Measurements from ENCODE around the gene TERT. TPM values are rescaled to one million over a fixed set of nuclear protein-coding genes. Genes with fewer than 3 reads are reported as not detected.

The TERT gene
- polyA plus RNA-seq, 4 donors, result 0.20 to 0.56 (median 0.39) TPM

DNA sequence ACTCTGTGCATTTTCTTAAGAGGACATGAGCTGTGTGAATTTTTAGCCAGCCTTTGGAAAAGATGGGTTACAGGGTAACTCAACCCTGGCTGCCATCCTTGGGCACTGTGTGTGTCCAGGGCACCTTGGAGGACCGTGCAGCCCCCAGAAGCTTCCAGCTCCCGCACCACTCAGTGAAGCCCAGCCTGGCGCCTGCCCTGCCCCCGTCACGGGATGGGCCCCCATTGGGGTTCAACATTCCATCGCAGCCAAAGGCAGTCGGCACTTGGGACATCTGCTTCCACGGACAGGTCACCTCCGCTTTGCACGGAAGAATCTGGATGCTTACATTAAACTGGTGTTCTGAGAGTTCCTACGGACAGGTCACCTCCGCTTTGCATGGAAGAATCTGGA is 71.6 kb downstream of the TERT start:
- no peak for DNase-seq (ENCODE audit: low read depth in 4 of 4, low spot score in 2 of 4)

DNA sequence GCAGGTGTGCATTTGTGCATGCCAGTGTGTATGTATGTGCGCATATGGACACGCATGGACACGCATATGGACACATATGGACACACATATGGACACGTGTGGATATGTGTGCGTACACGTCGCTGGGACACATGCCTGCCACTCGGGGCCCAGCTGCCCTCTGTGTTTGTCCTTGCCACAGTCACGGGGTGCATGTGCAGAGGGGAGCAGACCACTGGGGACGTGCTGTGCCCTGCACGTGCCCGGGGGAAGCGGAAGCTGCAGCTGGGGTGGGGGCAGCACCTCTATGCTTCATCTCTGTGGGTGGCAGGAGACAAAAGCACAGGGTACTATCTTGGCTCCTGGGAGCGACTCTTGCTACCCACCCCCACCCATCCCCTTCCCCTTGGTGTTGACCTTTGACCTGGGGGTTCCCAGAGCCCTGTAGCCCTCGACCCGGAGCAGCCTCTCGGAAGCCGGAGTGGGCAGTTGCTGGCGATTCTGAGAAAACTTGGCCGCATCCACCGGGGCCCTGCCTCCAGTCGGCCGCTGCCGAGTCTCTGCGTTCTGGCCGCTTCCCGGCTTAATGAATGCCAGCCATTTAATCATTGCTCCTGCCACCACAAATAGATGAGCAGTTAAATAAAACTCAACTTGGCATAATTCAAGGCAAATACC is 72.1 kb downstream of the TERT start:
- DNase-seq (ENCODE audit: low read depth in 4 of 4, low spot score in 2 of 4), result no peak

DNA sequence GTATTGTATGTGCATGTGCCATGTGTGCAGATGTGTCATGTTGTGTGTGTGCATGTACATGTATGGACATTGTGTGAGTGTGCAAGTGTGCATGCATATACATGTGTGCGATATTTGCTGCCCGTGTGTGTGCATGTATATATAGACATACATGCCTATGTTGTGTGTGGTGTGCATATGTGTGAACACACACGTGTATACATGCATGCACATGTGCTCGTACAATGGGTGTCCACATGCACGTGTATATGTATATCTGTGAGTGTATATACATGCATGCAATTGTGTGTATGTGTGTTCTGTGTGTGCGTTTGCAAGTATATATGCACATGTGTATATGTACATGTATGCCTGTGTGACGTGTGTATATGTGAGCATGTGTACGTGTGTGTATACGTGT is 72.7 kb downstream of the TERT start:
- no peak for DNase-seq (ENCODE audit: low read depth in 4 of 4, low spot score in 2 of 4)

DNA sequence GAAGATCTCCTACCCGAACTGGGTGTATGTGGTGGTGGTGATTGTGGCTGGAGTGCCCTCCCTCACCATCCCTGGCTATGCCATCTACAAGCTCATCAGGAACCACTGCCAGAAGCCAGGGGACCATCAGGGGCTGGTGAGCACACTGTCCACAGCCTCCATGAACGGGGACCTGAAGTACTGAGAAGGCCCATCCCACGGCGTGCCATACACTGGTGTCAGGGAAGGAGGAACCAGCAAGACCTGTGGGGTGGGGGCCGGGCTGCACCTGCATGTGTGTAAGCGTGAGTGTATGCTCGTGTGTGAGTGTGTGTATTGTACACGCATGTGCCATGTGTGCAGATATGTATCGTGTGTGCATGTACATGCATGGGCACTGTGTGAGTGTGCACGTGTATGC is 73.1 kb downstream of the TERT start:
- DNase-seq (ENCODE audit: low read depth in 4 of 4, low spot score in 2 of 4), result no peak

DNA sequence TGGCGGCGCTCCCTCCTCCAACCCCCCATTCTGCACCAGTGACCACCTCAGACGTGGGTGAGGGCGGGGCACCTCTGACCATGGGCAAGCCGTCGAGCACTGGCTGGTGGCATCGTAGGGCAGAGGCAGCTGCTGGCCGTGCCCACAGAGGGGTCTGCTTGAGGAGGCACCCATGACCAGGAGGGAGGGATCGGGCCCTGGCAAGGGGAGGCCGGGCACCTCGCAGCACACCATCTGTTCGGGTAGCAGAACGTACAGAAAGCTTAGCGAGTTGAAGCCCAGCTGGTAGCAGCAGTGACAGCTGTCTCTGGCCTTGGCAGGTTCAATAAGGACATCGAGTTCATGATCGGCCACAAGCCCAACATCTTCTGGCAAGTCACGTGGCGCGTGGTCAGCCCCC is 74.0 kb downstream of the TERT start:
- DNase-seq (ENCODE audit: low read depth in 4 of 4, low spot score in 2 of 4), result no peak

DNA sequence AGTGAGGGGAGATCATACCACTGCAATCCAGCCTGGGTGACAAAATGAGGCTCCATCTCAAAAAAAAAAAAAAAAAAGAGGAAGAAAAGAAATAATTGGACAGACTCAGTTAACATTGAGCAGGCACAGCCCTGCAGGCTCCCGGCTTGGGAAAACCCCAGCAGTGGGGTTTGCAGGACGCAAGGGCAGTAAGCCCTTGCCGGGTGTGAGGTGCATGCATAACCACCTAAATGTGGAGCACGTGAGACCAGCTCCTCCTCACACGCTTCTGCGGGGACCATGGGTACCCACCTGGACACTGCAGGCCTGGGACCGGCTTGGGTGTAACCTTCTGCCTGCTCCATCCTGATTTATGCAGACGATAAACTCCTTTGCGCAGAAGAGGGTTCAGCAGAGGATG is 74.5 kb downstream of the TERT start:
- DNase-seq (ENCODE audit: low read depth in 4 of 4, low spot score in 2 of 4), result no peak

DNA sequence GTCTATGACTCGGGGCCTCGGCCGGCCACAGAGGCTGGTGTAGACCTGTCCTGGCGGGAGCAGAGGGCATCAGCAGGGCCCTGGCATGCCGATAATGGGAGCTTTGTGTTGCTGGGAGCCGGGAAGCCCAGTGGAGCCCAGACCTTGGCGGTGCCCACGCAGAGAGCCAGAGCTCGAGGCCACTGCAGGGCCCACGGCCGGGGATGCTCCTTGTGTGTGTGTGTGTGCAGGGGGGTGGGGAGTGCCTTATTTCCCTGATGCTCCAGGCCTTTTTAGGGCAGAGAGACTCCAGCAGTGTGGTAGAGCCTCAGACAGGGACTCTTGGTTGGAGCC is 75.1 kb downstream of the TERT start:
- no peak for DNase-seq (ENCODE audit: low read depth in 4 of 4, low spot score in 2 of 4)

DNA sequence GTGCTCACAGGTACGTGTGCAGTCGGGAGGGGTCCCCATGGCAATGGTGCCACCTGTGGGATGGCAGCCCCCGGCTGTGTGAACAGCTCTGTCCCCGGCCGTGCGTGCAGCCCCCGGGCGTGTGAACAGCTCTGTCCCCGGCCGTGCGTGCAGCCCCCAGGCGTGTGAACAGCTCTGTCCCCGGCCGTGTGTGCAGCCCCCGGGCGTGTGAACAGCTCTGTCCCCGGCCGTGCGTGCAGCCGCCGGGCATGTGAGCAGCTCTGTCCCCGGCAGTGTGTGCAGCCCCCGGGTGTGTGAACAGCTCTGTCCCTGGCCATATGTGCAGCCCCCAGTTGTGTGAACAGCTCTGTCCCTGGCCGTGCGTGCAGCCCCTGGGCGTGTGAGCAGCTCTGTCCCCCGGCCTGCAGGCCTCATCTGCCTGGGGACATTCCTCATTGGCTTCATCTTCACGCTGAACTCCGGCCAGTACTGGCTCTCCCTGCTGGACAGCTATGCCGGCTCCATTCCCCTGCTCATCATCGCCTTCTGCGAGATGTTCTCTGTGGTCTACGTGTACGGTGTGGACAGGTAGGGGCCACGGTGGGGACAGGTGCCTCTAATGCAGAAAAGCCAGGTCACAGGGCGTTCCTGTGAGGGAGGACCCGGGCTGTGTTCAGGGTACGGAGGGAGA is 75.6 kb downstream of the TERT start:
- DNase-seq (ENCODE audit: low read depth in 4 of 4, low spot score in 2 of 4), result no peak

DNA sequence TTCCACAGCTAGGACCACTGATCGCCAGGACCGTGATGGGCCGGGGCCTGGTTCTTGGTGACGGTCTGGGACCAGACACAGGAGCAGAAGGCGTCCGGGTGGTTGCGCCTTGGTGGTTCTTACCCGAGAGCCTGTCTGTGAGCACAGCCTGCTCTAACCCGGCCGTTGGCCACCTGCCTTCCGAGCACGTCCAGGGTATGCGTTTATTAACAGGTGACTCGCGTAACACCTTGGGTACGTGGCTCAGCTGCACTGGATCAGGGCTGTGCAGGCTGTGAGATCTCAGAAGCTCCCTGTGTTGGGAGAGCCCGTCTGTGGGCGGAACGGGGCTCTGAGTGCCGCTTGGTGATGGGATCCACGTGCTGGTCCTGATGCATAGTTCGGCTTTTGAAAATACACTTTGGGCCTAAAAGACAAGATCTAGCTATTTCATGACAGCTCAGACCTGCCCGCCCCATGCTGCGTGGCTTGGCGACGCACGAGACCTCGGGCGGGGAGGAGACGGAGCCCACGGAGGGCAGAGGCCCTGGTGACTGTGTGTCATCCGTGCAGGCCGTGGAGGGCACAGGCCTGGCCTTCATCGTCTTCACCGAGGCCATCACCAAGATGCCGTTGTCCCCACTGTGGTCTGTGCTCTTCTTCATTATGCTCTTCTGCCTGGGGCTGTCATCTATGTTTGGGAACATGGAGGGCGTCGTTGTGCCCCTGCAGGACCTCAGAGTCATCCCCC is 76.4 kb downstream of the TERT start:
- no peak for DNase-seq (ENCODE audit: low read depth in 4 of 4, low spot score in 2 of 4)

DNA sequence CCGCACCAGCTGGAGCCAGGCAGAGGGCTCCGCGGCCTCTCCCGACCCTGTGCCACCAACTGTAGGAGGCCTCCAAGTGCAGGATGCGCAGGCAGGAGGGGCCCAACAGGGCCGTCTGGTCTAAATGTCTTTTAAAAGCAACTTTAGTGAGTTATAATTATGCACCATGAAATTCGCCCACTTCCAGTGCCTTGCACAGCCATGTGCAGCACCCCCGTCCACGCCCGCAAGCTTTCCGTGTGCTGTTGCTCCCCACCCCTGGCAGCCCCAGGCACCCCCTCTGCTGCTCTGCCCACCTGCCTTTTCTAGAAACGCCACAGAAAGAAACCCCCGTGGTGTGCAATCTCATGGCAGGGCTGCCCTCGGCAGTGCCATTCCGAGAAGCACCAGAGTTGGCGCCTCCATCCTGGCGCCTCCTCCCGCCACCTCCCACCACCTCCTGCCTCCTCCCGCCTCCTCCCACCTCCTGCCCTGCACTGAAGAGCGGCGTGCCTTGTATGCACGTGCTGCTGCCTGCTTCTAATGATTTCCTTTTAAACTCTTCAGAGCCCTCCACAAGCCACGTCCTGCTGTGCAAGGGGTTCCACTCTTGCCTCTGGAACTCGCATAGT is 77.2 kb downstream of the TERT start:
- DNase-seq (ENCODE audit: low read depth in 4 of 4, low spot score in 2 of 4), result no peak

DNA sequence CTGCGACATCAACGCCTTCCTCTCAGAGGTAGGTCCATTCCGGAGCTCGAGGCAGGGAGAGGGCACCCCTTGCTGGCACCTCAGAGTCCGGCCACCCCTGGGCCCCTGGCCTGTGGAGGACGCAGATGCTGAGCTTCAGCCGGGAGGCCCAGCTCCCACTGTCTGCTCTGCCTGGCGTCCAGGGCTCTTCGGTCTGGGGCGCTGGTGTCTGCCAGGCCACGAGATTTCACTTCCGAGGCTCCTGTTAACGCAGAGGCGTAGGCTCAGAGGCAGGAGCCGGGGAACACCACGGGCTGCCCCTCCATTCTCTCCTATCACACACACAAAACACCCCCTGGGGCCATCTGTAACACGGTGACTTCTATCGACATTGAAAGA is 78.0 kb downstream of the TERT start:
- DNase-seq (ENCODE audit: low read depth in 4 of 4, low spot score in 2 of 4), result no peak

DNA sequence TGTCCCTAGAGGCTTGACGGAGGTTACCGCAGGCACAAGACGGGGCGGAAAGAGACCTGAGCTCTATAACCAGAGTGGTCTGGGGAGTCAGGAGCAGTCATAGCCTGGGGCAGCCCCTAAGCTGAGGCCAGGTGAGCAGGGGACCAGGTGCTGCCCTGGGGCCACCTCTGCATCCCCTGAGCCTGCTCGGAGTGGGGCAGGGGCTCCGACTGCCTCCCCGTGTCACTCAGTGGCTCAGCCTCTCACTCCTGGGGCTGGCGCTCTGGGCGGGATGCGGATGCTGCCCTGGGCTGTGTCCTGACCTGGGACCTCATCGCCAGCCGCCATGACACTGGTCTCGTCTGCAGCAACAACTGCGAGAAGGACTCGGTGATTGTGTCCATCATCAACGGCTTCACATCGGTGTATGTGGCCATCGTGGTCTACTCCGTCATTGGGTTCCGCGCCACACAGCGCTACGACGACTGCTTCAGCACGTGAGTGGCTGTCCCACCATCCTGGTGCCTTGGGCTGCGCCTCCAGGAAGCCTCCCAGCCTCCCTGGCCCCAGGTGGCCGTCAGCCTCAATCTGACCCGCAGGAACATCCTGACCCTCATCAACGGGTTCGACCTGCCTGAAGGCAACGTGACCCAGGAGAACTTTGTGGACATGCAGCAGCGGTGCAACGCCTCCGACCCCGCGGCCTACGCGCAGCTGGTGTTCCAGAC is 78.5 kb downstream of the TERT start:
- DNase-seq (ENCODE audit: low read depth in 4 of 4, low spot score in 2 of 4), result no peak

DNA sequence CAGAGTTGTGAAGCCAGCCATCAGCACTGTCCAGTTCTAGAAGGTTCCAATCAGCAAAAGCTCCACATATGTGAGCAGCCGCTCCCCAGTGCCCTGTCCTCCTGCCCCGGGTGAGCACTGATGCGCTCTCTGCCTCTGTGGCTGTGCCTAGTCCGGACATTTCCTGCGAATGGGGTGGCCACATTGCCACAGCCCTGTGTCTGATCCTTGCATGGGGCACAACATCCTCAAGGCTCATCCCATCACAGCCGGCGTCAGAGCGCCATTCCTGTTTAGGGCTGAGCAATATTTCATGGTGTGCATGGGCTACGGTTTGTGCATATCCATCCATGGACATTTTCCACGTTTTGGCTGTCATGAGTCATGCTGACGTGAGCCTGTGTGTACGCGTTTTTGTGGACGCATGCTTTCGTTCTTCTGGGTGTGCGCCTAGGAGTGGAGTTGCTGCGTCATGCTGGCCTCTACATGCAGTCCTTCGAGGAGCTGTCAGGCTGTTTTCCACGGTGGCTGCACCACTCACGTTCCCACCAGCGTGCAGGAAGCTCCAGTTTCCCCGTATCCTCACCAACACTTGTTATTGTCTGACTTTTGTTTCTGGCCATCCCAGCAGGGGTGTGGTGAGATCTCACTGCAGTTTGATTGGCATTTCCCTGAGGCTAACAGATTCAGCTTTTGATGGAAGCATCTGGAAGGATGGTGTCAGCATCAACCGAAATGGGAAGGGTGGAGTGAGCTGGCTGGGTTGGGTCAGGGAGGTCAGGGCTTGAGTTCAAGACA is 79.4 kb downstream of the TERT start:
- DNase-seq (ENCODE audit: low read depth in 4 of 4, low spot score in 2 of 4), result no peak

DNA sequence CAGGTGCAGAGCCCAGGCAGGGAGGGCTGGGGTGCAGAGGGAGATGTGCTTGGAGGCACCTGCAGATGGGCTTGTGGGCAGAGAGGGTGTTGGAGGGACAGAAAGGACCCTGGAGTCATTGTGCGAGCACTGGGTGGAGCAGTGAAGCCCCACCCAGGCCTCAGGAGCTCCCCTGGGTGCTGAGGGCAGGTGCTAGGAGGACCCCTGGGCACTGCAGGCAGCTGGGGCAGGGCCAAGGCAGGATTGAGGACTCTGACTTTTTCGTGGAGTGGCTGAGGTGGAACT is 80.0 kb downstream of the TERT start:
- DNase-seq (ENCODE audit: low read depth in 4 of 4, low spot score in 2 of 4), result no peak

DNA sequence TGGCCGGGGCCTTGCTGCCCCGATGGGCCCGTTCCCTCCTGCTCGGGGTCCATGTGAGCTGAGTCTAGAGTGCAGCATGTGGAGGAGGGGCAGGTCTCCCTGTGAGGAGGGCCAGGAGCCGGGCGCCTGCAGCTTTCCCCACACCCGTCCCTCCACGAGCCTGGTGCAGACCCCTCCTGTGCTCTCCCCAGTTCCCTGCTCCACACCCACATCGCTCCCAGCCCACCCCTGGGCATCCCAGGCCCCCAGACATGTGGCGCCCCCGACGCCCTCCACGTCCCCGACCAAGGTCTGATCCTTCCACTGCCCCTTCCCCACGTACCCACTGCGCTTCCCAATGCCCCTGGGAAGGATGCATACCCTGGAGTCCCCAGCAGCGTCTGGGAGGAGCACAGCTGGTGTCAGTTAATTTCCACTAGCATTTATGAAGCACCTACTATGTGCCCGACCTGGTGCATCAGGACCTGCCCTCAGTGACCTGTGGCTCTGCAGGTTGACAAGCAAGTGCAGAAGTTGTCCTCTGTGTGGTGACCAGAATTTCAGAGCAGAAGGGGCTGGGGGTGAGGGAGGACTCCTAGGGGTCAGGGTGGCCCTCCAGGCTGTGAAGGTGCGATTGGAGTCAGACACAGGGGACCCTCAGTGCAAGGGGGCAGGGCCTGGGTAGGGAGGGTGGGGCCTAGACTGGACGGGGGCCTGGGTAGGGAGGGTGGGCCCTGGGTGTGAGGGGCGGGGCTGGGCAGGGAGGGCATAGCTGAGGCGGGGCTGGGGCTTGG is 80.5 kb downstream of the TERT start:
- DNase-seq (ENCODE audit: low read depth in 4 of 4, low spot score in 2 of 4), result no peak

DNA sequence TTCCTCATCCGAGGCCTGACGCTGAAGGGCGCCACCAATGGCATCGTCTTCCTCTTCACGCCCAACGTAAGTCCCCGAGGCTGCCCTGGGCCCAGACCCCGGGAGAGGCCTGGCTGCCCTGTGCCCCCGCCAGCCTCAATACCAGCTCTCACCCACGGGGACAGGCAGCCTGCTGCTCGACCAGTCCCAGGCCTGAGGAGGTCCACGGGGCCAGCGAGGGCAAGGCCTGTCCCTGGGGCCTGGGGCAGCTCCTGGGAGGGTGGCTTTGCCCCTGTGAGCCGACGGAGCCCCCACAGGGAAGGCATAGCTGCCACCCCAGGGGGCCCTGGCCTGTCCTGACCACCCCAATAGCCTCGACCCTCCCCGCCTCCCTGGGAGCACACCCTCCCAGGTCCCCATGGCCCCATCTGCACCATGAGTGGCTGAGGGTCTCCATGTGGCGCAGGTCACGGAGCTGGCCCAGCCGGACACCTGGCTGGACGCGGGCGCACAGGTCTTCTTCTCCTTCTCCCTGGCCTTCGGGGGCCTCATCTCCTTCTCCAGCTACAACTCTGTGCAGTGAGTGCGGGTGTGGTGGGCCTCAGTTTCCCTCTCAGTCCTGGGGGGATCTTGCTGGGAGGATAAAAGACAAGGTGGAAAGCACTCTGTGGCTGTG is 81.2 kb downstream of the TERT start:
- no peak for DNase-seq (ENCODE audit: low read depth in 4 of 4, low spot score in 2 of 4)

DNA sequence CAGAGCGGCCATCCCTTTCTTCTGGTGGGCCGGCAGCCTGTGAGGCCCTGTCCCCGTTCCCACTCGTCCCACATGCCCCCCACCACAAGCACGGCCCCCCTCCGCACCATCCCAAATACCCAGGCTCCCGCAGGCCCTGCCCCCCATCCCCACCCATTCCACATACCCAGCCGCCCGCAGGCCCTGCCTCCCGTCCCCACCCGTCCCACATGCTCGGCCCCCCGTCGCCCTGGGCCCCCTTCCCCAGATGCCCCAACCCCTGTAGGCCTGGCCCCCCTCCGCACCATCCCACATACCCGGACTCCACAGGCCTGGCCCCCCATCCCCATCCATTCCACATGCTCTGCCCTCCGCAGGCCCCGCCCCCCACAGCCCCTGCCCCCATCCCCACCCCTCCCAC is 82.0 kb downstream of the TERT start:
- no peak for DNase-seq (ENCODE audit: low read depth in 4 of 4, low spot score in 2 of 4)

DNA sequence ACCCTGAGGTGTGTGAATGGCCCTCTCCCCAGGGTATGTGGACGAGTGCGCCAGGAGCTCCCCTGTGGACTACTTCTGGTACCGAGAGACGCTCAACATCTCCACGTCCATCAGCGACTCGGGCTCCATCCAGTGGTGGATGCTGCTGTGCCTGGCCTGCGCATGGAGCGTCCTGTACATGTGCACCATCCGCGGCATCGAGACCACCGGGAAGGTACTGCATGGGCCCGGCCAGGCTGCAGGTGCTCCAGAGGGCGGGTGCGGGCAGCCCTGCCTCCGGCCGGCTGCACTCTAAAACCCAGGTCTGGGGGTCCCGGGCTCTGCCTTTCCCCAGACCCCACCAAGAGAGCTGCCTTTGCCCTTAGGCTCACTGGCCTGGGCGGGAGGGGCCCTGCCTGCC is 82.6 kb downstream of the TERT start:
- no peak for DNase-seq (ENCODE audit: low read depth in 4 of 4, low spot score in 2 of 4)

DNA sequence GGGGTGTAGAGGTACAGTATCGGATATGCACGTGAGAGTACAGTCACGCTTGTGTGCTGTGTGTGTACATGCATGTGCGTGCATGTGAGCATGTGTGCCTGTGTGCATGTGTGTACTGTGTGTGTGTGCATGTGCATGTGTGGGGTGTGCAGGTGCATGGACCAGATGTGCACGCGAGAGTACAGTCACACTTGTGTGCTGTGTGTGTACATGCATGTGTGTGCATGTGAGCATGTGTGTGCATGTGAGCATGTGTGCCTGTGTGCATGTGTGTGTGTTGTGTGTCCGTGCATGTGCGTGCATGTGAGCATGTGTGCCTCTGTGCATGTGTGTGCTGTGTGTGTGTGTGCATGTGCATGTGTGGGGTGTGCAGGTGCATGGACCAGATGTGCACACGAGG is 83.2 kb downstream of the TERT start:
- DNase-seq (ENCODE audit: low read depth in 4 of 4, low spot score in 2 of 4), result no peak

Data from left renal cortex interstitium (tissue), 4 donors.